Activated CD8-positive, alpha-beta memory T cell treated with anti-CD3 and anti-CD28 coated beads, Interleukin-2, amount 50 U/mL, for 24 hours (primary cell): ENCODE data around the gene PKD1.

Source experiments
- DNase-seq: peaks from one replicate; pipeline ENCODE4 v3.0.0-alpha.2; 2020; ENCODE audit errors: extremely low read depth

The PKD1 gene

DNA sequence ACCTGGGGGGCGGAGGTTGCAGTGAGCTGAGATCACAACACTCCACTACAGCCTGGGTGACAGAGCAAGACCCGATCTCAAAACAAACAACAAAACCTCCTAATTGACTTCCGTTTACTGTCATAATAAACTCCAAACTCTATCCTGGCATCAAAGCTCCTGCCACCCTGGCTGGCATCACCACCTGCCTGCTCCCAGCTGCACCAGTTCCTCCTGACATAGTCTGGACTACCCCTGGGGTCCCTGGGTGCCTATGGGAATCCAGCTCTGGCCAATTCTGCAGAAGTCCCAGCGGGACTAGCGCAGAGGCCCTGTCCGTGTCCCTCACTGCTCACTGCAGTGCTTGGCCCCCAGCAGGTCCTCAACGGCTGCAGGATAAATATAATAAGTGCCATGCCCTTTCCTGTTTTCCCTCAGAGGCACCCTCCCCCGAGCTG, 88.8 kb downstream of the PKD1 start:
- DNase-seq: no peak

- DNase-seq: no peak
Measured at GRCh38 chr16:2045965-2046892, 89.5 kb downstream of the PKD1 start.

DNA sequence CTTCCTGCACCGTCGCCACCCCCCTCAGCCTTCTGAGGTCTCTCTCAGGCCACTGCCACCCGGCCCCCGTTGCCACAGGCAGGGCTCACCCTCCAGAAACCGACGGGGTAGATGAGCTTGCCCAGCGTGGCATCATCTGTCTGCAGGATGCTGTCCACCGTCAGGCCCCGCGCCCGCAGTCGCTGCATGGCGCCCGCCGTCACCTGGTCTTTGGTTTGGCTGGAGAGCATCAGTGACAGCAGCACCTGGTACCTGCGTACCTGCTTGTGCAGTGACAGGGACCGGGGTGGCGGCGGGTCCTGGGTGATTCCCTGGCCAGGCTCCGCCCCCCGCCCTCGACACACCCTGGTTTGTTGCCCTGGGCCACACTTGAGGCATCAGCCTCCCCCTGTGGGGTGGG, 91.2 kb downstream of the PKD1 start:
- DNase-seq: no peak

DNA sequence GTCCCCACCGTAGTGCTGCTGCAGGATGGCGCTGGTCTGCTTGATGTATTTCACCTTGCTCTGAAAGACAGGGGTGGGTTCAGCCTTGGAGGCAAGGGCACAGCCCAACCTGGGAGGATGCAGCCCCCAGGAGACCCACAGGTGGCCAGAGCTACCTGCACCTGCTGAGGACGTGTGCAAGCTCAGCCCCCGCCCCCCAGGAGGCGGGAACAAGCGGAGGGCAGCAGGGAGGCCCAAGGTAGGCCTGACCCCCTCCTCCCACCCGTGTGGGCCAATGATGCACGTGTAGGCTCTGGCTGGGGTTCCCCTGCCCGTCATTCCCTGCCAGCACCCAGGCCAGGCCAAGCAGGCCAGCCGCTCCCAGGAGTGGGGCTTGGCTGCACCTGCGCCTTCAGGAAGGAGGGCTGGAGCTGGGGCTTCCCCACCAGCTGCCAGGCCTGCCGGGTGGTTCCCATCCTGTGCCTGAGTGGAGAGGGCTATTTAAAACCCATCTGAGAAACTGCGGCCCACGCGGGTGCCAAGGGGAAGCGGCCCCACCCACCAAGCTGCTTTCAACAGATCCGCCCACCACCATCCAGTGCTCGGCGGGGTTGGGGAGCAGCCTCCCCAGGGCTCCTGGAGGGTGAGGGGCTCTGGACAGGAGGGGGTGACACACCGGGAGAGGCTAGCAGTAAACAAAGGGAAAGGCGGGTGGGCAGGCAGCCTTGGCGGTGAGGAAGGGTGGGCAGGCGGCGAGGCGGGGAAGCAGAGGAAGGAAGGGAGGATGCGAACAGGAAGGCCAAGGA, 91.8 kb downstream of the PKD1 start:
- DNase-seq: no peak

DNA sequence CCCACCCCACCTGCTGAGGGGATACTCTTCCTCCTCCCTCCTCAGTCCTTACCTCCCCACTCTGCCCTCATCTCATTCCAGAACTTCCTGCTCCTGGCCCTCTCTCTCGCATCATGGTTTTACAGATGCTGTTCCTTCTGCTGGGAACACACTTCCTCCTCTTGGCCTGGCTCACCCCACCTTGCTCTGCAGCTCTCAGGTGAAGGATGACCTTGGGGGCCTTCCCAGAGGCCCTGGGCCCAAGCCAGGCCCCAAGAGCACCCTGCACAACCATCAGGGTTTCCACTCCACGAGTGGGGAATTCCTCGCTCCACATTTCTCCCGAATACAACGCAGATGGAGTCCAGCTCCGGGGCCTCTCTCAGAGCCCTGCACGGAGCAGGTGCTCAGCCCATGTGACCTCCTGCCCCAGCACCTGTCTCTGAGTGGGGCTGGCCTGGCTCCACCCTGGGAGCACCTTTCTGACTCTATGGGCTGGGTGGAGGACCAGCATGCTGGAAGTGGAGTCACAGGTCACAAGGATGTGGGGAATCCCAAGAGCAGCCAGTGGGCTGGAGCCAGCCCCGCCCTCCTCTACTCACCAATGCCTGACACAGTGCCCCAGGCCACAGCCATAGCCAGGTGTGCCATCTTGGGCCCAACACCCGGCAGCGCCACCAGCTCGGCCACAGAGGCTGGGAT, 92.6 kb downstream of the PKD1 start:
- DNase-seq: no peak

- no peak for DNase-seq
Measured at GRCh38 chr16:2042171-2042985, 93.3 kb downstream of the PKD1 start.

DNA sequence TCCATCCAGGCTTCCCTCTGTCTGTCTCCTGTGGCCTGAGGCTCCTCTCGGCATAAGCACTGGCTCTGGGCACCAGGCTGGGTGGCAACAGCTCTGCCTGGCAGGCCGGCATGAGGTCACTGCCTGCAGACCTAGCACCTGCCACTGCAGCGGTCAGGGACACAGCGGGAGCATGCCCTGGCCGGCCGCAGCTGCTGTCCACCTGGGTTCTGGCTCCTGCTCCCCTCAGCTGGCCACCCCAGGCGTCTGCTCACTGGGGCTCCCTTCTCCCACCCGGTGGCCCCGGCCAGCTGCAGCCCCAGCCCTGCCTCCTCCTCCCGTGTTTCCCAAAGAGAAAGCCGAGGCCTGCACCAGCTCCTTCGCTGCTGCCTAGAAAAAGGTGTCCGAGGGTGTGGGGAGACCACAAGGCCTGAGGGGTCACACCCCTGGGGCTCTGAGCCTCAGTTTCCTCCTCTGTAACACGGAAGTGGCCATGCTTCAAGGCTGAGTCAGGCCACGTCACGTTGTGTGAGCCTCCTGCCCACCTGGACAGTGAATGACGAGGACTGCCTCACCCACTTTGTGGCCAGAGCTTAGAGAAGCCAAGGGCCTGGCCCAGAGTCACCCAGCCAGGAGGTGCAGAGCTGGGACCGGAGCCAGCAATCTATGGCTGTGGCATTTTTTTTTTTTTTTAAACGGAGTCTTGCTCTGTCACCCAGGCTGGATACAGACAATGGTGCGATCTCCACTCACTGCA, 94.7 kb downstream of the PKD1 start:
- DNase-seq: no peak

DNA sequence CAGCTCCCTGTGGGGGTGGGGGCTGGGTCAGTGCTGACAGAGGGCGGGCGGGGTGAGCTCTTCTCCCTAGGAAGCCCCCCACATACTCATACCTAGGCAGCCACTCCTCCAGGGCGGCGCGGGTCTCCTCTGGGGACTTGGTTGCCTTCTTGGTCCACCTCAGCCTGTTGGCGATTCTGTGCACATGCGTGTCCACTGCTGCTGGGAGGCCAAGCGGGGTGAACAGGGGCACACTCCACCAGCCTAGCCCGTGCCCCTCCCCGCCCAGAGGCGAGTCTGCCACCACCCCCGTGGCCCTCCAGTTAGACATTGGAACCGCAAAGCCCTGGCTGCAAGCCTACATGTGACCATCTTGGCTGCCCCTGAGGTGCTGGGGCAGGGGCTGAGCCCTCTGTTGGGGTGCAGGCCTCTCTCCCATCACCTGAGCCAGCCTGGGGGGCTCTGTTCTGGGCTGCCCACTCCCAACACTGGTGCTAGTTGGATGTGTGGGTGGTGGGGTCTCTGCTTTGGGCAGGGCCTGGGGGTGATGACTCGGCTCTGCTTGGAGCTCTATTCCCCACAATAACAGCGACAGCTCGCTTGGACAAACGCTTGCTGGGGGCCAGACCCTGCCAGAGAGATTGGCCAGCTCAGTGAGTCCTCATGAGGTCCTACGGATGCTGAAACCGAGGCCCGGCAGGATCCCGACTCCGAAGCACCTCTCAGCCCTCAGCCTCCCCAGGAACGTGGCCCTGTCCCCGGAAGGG, 95.5 kb downstream of the PKD1 start:
- DNase-seq: no peak

- no peak for DNase-seq
Measured at GRCh38 chr16:2039274-2040031, 96.2 kb downstream of the PKD1 start.
